Hepatocyte (in vitro differentiated cells): ENCODE results near the gene DLX5. TPM values are rescaled to one million over a fixed set of nuclear protein-coding genes. Genes with fewer than 3 reads are reported as not detected.

Experiments
- DNase-seq: peaks from one replicate; pipeline ENCODE4 v3.0.0-alpha.2; 2016; ENCODE audit warnings: low spot score
- H2AFZ ChIP-seq: fragments of 200-600 bp; sonication (generic); 2 replicates; pipeline ENCODE4 v1.6.0; 2016; ENCODE audit warnings: antibody characterized with exemption, mild to moderate bottlenecking
- H3K27ac ChIP-seq: fragments of 200-600 bp; sonication (generic); 2 replicates; pipeline ENCODE4 v1.5.1; 2016; ENCODE audit warnings: mild to moderate bottlenecking
- H3K27me3 ChIP-seq: fragments of 200-600 bp; sonication (generic); 2 replicates; pipeline ENCODE4 v1.6.1; 2016
- H3K36me3 ChIP-seq: fragments of 200-600 bp; sonication (generic); replicated peaks from 2 replicates; pipeline ENCODE4 v1.5.1; 2016; ENCODE audit warnings: low read depth; ENCODE audit not compliant: insufficient read depth
- H3K4me1 ChIP-seq: fragments of 200-600 bp; sonication (generic); 2 replicates; pipeline ENCODE4 v1.5.1; 2016; ENCODE audit warnings: mild to moderate bottlenecking, moderate library complexity; ENCODE audit not compliant: insufficient read depth
- H3K4me2 ChIP-seq: fragments of 200-600 bp; sonication (generic); 2 replicates; pipeline ENCODE4 v1.6.0; 2016
- H3K4me3 ChIP-seq: fragments of 200-600 bp; sonication (generic); 2 replicates; pipeline ENCODE4 v1.5.1; 2016; ENCODE audit warnings: mild to moderate bottlenecking
- H3K79me2 ChIP-seq: fragments of 200-600 bp; sonication (generic); 2 replicates; pipeline ENCODE4 v1.6.0; 2017; ENCODE audit warnings: mild to moderate bottlenecking
- H3K9me2 ChIP-seq: fragments of 200-600 bp; sonication (generic); replicated peaks from 2 replicates; pipeline ENCODE4 v1.6.0; 2017; ENCODE audit warnings: mild to moderate bottlenecking; ENCODE audit not compliant: insufficient read depth
- H3K9me3 ChIP-seq: fragments of 200-600 bp; sonication (generic); 2 replicates; pipeline ENCODE4 v1.5.1; 2016; ENCODE audit warnings: low read depth, mild to moderate bottlenecking
- H4K20me1 ChIP-seq: fragments of 200-600 bp; sonication (generic); 2 replicates; pipeline ENCODE4 v1.6.0; 2016; ENCODE audit warnings: mild to moderate bottlenecking; ENCODE audit not compliant: insufficient read depth, poor library complexity, severe bottlenecking
- EZH2 ChIP-seq: fragments of 200-600 bp; sonication (generic); IDR thresholded peaks from 2 replicates; pipeline ENCODE4 v1.6.1; 2016; ENCODE audit warnings: antibody characterized with exemption, mild to moderate bottlenecking, borderline replicate concordance
- EZH2phosphoT487 ChIP-seq: fragments of 200-600 bp; sonication (generic); IDR thresholded peaks from one replicate; pipeline ENCODE4 v1.6.1; 2018; ENCODE audit warnings: antibody characterized with exemption, mild to moderate bottlenecking, low read depth, moderate library complexity; ENCODE audit not compliant: unreplicated experiment, severe bottlenecking
- WGBS: methylation state at CpG from one replicate; pipeline ENCODE4 v1.1.6; 2016; ENCODE audit warnings: low lambda C conversion rate; ENCODE audit errors: missing lambda C conversion rate; 5-methylcytosine and 5-hydroxymethylcytosine counted together
- polyA plus RNA-seq: library from polyadenylated mRNA; unstranded; fragments of >200 nt; fragmentation: Nextera tagmentation; extraction: Ambion mirVana; gene quantifications from 2 replicates; pipeline ENCODE4 v1.2.1, GENCODE V29; 2016
- total RNA-seq: library from RNA; depleted of rRNA; stranded (reverse); fragments of >200 nt; gene quantifications from 2 replicates; pipeline ENCODE4 v1.2.3, GENCODE V29; 2014
- TF ChIP-seq, protein P1 (sequence below): fragments of 200-600 bp; sonication (generic); IDR thresholded peaks from 2 replicates; pipeline ENCODE4 v1.5.1; 2016; ENCODE audit warnings: antibody characterized with exemption, mild to moderate bottlenecking; ENCODE audit not compliant: poor library complexity

Gene DLX5
- total and polyA plus RNA-seq, 2 experiments from 2014 or later, result 5.0 to 22.1 TPM

DNA sequence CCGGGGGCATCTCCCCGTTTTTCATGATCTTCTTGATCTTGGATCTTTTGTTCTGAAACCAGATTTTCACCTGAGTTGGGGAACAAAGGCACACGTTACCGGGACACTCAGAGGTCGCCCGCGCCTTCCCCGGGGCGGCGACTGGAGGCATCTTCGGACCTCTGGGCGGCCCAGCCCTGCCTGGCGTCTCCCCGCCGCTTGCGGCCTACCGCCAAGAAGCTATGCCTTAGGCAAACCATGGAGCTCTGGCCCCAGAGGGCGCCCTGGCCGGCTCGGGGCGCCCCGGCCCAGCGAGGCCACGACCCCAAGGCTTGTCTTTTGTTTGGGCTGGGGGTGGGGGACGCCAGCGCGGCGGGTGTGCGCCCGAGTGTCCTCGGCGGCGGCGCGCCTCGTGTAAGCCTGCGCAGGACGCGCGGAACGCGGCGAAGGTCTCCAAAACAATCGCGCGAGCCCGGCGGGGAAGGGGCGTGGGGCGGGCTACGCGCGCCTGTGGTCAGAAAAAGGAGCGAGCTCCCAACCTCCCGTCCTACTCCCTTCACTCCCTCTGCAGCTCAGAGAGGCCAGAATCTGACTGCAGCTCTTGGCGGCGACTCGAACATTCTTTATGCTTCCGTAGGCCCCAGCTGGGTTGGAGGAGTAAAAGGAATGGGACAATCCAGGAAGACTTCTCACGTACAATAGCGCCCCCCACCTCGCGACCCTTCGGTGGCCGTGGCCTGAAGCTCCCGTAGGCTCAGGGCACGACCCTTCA lies 3.5 kb downstream of the DLX5 start:
- Histone ChIP-seq H3K9me2 (no peaks in the 10 kb centered on the region), H3K4me3 (peak overlapping the region; percentile 24), H3K27me3 (peaks cover 98% of the 10 kb centered on the region), H3K4me1 (peaks cover 14% of the 10 kb centered on the region), H4K20me1 (no peaks in the 10 kb centered on the region), H3K36me3 (no peaks in the 10 kb centered on the region), H3K4me2 (peak overlapping the region; percentile 72), H3K79me2 (peaks cover 49% of the 10 kb centered on the region), H2AFZ (no peak overlapping the region), H3K27ac (peak overlapping the region; percentile 95), H3K9me3 (no peaks in the 10 kb centered on the region)
- 10% methylated on average over 66 of the region's 67 CpGs for WGBS
- TF ChIP-seq, protein P1, sequence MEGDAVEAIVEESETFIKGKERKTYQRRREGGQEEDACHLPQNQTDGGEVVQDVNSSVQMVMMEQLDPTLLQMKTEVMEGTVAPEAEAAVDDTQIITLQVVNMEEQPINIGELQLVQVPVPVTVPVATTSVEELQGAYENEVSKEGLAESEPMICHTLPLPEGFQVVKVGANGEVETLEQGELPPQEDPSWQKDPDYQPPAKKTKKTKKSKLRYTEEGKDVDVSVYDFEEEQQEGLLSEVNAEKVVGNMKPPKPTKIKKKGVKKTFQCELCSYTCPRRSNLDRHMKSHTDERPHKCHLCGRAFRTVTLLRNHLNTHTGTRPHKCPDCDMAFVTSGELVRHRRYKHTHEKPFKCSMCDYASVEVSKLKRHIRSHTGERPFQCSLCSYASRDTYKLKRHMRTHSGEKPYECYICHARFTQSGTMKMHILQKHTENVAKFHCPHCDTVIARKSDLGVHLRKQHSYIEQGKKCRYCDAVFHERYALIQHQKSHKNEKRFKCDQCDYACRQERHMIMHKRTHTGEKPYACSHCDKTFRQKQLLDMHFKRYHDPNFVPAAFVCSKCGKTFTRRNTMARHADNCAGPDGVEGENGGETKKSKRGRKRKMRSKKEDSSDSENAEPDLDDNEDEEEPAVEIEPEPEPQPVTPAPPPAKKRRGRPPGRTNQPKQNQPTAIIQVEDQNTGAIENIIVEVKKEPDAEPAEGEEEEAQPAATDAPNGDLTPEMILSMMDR, result no peak
- TF ChIP-seq EZH2, result peak; percentile 76
- DNase-seq, result no peak

- no peak for DNase-seq
- H3K27ac ChIP-seq, result peak overlapping the region; percentile 95
- peak overlapping the region; percentile 72 for H3K4me2 ChIP-seq
- peaks cover 96% of the 10 kb centered on the region for H3K27me3 ChIP-seq
- peak overlapping the region; percentile 24 for H3K4me3 ChIP-seq
- H3K79me2 ChIP-seq, result peaks cover 46% of the 10 kb centered on the region
- no peaks in the 10 kb centered on the region for H3K9me3 ChIP-seq
- no peaks in the 10 kb centered on the region for H4K20me1 ChIP-seq
- no peaks in the 10 kb centered on the region for H3K36me3 ChIP-seq
- no peaks in the 10 kb centered on the region for H3K9me2 ChIP-seq
- TF ChIP-seq EZH2phosphoT487, result peak; percentile 3
- TF ChIP-seq, protein P1, result no peak
- WGBS, result 22% methylated on average over 17 of the region's 17 CpGs
- peaks cover 10% of the 10 kb centered on the region for H3K4me1 ChIP-seq
- H2AFZ ChIP-seq, result no peak overlapping the region
These were observed 4.0 kb downstream of the DLX5 start for GRCh38 chr7:97020601-97020995.

DNA sequence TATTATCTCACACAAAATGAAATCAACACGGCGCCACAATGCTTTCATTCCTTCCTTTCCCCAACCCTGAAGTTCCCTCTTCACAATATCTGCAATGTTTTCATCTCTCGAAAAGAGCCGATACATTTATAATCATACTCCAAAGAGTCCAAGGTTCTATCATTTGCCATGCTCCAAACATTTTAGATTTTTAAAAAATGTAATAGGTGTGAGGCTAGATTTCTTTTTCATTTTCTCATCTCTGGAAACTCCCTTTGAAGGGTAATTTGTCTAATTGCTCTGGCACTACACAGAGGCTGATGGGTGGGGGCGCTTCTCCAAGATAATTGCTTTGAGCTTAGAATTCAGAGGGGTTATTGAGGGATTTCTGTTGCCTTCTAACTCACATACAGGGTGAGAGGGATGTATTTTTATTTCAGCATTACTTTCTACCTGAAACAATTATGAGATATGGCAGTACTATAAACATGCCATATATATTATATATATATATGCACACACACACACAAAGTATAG lies 4.9 kb downstream of the DLX5 start:
- no peaks in the 10 kb centered on the region for H3K36me3 ChIP-seq
- H3K4me3 ChIP-seq, result no peak overlapping the region
- peaks cover 96% of the 10 kb centered on the region for H3K27me3 ChIP-seq
- peaks cover 45% of the 10 kb centered on the region for H3K79me2 ChIP-seq
- H2AFZ ChIP-seq, result no peak overlapping the region
- H3K9me2 ChIP-seq, result no peaks in the 10 kb centered on the region
- peak overlapping the region; percentile 72 for H3K4me2 ChIP-seq
- no peaks in the 10 kb centered on the region for H4K20me1 ChIP-seq
- no peak for DNase-seq
- 51% methylated on average over 5 of the region's 5 CpGs for WGBS
- H3K4me1 ChIP-seq, result peaks cover 10% of the 10 kb centered on the region
- no peaks in the 10 kb centered on the region for H3K9me3 ChIP-seq
- peak overlapping the region; percentile 95 for H3K27ac ChIP-seq
- TF ChIP-seq, protein P1, result no peak
- peak; percentile 16 for TF ChIP-seq EZH2phosphoT487
